HG03135 (cell line): Measurements from ENCODE around the gene TRIM56.
A peak's percentile ranks its signal among the peaks of the same experiment; 100 is the strongest.
"Not testable (repeated sequence)": the region's sequence is repeated elsewhere in the genome, so short reads cannot be mapped to it uniquely, and the experiment has no call there.

Source experiments
- ATAC-seq: cut with Tn5 transposase; IDR thresholded peaks from one replicate; pipeline ENCODE4 v1.9.1; 2021; ENCODE audit warnings: mild to moderate bottlenecking, moderate library complexity; ENCODE audit not compliant: unreplicated experiment

TRIM56 gene, protein sequence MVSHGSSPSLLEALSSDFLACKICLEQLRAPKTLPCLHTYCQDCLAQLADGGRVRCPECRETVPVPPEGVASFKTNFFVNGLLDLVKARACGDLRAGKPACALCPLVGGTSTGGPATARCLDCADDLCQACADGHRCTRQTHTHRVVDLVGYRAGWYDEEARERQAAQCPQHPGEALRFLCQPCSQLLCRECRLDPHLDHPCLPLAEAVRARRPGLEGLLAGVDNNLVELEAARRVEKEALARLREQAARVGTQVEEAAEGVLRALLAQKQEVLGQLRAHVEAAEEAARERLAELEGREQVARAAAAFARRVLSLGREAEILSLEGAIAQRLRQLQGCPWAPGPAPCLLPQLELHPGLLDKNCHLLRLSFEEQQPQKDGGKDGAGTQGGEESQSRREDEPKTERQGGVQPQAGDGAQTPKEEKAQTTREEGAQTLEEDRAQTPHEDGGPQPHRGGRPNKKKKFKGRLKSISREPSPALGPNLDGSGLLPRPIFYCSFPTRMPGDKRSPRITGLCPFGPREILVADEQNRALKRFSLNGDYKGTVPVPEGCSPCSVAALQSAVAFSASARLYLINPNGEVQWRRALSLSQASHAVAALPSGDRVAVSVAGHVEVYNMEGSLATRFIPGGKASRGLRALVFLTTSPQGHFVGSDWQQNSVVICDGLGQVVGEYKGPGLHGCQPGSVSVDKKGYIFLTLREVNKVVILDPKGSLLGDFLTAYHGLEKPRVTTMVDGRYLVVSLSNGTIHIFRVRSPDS

DNA sequence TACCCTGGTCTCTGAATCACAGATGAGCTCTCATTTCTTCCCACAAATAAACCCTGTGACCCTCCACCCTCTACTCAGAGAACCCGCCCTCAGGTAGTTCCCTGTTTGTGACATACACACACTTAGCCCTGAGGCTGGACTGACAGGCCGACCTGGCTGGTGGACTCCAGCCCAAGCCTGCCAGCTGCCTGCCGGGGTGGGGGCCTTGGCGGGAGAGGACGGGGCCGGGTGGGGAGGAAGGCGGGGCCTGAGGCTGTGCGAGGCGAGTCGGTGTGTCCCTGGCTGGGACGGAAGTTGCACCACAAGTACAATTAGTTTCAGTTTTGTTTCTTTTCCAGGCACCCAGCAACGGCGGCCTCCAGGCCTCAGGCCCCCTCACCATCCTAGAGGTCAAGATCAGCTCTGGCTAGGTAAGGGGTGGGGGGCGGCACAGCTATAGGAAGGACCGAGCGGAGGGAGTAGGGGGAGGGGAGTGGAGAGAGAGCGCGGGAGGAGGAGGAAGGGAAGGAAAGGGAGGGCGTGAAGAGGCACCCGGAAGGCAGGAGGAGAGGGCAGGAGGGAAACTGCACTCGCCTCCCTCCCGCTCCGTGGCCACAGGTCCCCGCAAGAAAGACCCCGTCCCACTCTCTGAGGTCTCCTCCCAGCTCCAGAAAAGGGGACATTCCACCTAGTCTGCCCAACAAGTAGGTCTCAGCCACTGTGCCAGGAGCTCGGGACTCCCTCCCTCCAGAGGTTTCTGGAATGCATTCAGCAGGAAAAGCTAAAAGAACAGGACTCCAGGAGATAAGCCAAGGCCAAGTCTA, at the start of gene TRIM56:
TSS of gene TRIM56 (plus strand) at position 320 of the 803 bp plus-strand sequence. CDS start 1,832 bp downstream, outside the sequence.
- peak; percentile 82 for ATAC-seq

DNA sequence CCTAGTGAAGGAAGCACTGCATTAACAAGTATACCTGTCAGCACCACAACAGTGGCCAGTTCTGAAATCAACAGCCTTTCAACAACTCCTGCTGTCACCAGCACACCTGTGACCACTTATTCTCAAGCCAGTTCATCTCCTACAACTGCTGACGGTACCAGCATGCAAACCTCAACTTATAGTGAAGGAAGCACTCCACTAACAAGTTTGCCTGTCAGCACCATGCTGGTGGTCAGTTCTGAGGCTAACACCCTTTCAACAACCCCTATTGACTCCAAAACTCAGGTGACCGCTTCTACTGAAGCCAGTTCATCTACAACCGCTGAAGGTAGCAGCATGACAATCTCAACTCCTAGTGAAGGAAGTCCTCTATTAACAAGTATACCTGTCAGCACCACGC, 49.3 kb upstream of the TRIM56 start:
- ATAC-seq: no peak

DNA sequence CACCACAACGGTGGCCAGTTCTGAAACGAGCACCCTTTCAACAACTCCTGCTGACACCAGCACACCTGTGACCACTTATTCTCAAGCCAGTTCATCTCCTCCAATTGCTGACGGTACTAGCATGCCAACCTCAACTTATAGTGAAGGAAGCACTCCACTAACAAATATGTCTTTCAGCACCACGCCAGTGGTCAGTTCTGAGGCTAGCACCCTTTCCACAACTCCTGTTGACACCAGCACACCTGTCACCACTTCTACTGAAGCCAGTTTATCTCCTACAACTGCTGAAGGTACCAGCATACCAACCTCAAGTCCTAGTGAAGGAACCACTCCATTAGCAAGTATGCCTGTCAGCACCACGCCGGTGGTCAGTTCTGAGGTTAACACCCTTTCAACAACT, 44.0 kb upstream of the TRIM56 start:
- not testable (repeated sequence) for ATAC-seq

DNA sequence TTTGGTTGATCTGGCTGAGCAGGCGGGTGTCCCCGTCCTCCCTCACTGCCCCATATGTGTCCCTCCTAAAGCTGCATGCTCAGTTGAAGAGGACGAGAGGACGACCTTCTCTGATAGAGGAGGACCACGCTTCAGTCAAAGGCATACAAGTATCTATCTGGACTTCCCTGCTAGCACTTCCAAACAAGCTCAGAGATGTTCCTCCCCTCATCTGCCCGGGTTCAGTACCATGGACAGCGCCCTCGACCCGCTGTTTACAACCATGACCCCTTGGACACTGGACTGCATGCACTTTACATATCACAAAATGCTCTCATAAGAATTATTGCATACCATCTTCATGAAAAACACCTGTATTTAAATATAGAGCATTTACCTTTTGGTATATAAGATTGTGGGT, 26.9 kb upstream of the TRIM56 start:
- no peak for ATAC-seq

DNA sequence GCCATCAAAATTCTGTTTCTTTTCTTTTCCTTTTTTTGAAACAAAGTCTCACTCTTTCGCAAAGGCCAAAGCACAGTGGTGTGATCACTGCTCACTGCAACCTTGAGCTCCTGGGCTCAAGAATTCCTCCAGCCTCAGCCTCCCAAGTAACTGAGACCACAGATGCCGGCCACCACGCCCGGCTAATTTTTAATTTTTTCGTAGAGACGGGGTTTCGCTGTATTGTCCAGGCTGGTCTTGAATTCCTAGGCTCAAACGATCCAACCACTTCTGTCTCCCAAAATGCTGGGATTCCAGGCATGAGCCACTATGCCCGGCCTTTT, 25.7 kb upstream of the TRIM56 start:
- ATAC-seq: no peak

DNA sequence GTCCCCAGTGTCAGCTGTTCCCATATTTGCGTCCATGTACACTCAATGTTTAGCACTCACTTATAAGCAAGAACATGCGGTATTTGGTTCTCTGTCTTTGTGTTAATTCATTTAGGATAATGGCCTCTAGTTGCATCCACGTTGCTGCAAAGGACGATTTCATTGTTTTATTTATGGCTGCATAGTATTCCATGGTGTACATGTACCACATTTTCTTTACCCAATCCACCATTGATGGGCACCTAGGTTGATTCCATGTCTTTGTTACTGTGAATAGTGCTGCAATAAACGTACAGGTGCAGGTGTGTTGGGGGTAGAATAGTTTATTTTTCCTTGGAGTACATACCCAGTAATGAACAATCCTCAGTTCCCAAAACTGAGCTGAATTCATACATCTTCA, 24.3 kb upstream of the TRIM56 start:
- no peak for ATAC-seq

DNA sequence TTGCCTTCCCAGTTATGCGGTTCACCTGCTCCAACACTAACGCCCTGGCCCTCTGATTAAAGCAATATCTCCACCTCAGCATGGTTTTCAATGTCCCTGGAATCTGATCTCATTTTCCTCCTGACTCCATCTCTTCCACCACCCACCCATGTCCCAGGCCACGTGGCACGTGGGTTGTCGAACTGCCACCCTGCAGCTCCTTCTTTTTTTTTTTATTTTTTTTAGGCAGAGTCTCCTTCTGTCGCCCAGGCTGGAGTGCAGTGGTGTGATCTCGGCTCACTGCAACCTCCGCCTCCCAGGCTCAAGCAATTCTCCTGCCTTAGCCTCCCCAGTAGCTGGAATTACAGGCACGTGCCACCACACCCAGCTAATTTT, 21.1 kb upstream of the TRIM56 start:
- ATAC-seq: not testable (repeated sequence)

DNA sequence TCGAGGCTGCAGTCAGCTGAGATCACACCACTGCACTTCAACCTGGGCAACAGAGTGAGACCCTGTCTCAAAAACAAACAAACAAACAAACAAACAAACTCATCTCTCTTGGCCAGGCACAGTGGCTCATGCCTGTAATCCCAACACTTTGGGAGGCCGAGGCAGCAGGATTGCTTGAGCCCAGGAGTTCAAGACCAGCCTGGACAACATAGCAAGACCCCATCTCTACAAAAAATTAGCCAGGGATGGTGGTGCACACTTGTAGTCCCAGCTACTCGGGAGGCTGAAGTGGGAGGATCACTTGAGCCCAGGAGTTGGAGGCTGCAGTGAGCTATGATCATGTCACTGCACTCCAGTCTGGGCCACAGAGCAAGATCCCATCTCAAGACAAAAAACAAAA, 20.1 kb upstream of the TRIM56 start:
- not testable (repeated sequence) for ATAC-seq

DNA sequence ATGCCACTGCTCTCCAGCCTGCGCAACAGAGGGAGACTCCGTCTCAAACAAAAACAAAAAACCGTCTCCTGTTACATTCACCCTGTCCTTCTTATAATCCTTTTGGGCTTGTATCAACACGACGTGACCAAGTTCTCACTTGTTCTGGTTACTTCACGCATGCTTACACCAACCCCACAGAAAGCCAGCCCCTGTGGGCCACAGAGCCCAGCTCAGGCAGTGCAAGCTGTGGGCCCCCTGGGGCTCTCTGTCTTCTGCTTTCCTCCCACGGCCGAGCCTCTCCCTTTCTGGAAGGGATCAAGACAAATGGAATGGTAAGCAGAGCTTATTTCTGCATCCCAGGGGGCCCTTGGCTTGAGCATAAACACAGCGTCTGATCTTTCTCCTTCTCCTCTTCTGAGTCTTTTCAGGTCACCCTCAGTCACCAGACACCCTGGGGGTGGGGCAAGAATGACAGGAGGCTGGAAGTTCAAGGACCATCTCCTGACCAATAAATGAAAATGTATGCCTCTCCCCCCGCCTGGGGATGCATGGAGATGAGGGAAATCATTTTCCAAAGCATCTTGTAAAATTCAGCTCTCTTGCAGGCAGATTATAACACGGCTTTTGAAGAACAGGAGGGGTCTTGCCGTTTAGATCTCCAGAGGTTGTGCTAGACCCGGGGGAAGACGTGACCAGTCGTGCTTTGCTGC, 19.0 kb upstream of the TRIM56 start:
- ATAC-seq: no peak

DNA sequence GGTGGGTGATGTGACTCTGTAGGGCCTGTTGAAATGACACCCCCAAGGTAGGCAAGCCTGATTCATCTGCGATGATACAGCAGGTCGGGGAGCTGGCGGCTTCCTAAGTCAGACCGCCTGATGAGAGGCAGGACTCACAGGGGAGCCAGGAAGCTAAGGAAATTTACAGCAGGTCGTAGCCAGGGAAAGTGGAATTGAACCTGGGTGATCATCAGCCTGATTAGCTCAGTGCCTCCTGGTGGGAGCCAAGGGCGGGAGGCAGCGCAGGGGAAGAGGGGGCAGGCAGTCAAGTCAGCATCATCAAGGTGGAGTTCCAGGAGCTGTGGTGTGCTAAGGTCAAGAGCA, 18.5 kb upstream of the TRIM56 start:
- ATAC-seq: no peak

DNA sequence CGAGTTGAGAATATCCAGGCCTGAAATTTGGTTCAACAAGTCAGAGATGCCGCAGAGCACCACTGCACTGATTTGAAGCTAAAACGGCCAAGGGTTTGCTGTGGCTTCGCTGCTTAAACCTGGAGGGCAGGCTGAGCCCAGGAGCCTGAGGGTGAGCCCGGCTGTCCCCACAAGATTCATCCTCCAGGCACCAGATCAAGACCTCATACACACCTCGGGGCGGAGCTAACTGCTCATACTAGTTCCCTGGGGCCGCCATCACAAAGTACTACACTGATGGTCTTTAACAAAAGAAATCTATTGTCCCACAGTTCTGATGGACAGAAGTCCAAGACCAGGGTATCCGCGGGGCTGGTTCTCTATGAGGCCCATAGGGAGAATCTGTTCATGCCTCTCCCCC, 16.9 kb upstream of the TRIM56 start:
- no peak for ATAC-seq

DNA sequence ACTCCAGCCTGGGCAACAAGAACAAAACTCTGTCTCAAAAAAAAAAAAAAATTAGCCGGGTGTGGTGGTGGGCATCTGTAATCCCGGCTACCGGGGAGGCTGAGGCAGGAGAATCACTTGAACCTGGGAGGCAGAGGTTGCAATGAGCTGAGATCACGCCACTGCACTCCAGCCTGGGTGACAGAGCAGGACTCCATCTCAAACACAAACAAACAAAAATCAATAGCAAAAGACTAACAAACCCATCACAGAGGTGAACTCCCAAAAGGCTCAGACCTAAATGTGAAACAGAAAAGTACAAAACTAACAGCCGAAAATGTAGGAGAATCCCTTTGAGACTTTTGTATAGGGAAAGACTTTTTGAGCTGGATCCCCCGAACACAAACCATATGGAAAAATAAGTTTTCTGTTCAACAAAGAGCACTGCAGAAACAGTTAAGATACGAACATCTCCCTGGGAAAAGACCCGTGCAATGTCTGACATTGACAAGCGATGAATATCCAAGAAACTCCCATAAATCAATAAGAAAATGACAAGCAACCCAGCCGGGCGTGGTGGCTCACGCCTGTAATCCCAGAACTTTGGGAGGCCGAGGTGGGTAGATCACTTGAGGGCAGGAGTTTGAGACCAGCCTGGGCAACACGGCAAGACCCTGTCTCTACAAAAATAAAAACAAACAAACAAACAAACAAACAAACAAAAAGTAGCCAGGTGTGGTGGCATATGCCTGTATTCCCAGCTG, 13.7 kb upstream of the TRIM56 start:
- not testable (repeated sequence) for ATAC-seq

DNA sequence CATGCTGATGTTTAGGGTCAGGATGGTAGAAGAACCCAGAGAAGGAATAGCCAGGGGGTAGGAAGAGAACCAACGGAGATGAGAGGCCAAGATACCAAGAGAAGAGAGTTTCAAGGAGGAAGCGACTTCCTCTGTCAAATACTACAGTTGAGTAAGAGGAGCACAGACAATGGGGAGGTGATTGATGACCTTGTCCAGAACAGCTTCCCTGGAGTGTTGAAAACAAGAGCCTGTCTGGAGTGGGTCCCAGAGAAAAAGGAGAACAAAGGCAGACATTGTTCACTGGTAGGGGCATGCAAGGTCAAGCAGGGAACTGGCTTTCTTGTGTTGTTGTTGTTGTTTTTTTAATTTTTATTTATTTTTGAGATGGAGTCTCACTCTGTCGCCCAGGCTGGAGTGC, 9.6 kb upstream of the TRIM56 start:
- ATAC-seq: no peak

DNA sequence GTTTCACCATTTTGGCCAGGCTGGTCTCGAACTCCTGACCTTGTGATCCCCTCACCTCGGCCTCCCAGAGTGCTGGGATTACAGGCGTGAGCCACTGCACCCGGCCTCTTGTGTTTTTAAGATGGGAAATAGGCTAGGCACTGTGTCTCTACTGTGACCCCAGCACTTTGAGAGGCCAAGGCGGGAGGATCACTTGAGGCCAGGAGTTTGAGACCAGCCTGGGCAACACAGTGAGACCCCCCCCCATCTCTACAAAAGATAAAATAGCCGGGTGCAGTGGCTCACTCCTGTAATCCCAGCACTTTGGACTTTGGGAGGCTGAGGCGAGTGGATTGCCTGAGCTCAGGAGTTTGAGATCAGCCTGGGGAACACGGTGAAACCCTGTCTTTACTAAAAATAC, 9.1 kb upstream of the TRIM56 start:
- not testable (repeated sequence) for ATAC-seq

DNA sequence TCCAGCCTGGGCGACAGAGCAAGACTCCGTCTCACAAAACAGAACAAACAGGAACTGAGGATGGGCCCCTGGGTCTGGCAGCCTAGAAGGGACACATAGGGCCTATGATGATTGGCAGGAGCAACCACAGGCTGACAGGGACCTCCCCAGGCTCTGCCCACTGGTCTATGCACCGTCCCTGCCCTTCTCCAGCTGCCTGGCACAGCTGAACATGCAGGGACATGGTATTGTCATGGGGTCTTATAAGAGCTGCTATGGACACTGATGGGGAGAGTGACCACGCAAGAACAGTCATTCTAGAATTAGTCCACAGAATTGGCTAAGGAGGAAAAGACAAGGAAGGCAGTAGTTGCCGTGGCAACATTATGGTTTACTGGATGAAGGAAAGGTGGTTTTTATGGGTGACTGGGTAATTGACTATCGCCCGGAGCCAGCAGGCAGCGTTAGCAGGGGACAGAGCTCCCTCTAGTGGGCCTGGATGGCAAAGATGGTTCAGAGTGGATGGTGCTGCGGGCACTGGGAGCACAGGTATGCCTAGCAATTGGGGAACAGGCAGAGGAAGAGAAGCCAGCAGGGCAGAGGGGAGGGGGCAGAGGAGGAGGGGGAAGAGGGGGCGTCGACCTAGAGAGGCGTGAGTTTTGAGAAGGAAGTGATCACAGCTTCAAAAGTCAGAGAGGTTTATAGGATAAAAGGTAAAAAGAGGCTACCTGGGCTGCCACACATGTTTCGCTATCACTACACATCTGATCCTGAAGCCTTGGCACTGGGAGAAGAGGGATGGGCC, 7.8 kb upstream of the TRIM56 start:
- ATAC-seq: peak; percentile 74

DNA sequence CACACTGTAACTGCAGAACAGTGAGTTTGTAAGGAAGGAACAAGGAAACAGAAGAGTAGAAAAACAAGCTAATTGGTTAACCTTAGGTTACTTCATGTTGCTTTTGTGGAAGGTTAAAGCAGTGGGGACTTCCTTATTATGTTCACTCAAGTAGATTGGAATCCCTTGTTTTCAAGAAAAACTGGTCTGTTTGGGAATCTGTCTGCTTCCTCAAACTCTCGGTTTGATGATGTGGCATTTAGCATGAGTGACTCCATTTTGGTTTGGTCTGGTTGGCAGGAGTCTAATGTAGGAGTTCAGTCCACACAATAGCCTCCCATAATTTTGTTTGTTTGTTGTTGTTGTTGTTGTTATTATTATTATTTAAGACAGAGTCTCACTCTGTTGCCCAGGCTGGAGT, 3.8 kb upstream of the TRIM56 start:
- no peak for ATAC-seq

DNA sequence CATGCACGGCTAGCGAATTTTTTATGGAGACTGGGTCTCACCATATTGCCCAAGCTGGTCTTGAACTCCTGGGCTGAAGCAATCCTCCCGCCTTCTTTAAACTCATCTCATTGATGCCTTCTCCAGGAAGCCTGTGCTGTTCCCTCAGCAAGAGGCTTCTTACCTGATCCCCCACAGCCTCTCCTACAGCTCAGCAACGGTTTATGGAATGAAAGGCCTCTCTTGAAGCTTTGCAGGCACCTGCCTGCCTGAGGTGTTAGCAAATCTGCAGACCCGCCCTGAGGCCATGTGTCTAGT, 468 bp upstream of the TRIM56 start:
- ATAC-seq: no peak

DNA sequence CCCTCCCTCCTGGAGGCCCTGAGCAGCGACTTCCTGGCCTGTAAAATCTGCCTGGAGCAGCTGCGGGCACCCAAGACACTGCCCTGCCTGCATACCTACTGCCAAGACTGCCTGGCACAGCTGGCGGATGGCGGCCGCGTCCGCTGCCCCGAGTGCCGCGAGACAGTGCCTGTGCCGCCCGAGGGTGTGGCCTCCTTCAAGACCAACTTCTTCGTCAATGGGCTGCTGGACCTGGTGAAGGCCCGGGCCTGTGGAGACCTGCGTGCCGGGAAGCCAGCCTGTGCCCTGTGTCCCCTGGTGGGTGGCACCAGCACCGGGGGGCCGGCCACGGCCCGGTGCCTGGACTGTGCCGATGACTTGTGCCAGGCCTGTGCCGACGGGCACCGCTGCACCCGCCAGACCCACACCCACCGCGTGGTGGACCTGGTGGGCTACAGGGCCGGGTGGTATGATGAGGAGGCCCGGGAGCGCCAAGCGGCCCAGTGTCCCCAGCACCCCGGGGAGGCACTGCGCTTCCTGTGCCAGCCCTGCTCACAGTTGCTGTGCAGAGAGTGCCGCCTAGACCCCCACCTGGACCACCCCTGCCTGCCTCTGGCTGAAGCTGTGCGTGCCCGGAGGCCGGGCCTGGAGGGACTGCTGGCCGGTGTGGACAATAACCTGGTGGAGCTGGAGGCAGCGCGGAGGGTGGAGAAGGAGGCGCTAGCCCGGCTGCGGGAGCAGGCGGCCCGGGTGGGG, 2.2 kb downstream of the TRIM56 start:
- no peak for ATAC-seq

DNA sequence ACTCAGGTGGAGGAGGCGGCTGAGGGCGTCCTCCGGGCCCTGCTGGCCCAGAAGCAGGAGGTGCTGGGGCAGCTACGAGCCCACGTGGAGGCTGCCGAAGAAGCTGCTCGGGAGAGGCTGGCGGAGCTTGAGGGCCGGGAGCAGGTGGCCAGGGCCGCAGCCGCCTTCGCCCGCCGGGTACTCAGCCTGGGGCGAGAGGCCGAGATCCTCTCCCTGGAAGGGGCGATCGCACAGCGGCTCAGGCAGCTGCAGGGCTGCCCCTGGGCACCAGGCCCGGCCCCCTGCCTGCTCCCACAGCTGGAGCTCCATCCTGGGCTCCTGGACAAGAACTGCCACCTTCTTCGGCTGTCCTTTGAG, 2.8 kb downstream of the TRIM56 start:
- ATAC-seq: no peak
